GM18502 (cell line): ENCODE results near the gene GARIN1A.

Experiments
- ATAC-seq: cut with Tn5 transposase; IDR thresholded peaks from one replicate; pipeline ENCODE4 v1.9.1; 2021; ENCODE audit warnings: mild to moderate bottlenecking; ENCODE audit not compliant: unreplicated experiment, poor library complexity

Gene GARIN1A

DNA sequence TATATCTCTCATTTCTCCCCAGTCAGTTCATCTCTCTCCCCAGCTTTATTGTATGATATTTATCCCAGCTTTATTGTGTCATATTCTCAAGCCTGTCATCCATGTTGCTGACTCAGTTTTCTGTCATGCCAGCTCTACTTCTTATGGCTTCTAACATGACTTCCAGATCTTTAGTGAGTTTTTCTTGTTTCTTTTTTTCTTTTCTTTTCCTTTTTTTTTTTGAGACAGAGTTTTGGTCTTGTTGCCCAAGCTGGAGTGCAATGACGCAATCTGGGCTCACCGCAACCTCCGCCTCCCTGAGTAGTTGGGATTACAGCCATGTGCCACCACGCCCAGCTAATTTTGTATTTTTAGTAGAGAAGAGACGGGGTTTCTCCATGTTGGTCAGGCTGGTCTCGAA, 38.4 kb downstream of the GARIN1A start:
- no peak for ATAC-seq

DNA sequence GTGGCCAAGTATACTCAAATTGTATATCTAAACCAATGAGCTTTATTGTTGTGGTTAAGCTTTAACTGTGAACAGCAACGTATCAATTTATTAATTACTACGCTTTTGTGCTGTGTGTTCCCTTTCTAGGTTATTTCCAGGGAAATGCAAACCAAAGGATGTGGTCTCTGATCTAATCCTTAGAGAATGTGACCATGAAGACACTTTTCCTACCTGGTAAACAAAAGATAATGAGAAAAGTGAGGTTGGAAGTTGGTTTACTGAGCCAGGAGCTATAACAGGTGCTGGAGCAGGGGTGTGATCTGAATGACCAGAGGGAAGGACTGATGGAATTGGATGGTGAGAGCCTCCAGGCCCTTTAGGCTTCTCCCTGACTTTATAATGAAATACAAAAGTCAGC, 41.7 kb downstream of the GARIN1A start:
- ATAC-seq: no peak

DNA sequence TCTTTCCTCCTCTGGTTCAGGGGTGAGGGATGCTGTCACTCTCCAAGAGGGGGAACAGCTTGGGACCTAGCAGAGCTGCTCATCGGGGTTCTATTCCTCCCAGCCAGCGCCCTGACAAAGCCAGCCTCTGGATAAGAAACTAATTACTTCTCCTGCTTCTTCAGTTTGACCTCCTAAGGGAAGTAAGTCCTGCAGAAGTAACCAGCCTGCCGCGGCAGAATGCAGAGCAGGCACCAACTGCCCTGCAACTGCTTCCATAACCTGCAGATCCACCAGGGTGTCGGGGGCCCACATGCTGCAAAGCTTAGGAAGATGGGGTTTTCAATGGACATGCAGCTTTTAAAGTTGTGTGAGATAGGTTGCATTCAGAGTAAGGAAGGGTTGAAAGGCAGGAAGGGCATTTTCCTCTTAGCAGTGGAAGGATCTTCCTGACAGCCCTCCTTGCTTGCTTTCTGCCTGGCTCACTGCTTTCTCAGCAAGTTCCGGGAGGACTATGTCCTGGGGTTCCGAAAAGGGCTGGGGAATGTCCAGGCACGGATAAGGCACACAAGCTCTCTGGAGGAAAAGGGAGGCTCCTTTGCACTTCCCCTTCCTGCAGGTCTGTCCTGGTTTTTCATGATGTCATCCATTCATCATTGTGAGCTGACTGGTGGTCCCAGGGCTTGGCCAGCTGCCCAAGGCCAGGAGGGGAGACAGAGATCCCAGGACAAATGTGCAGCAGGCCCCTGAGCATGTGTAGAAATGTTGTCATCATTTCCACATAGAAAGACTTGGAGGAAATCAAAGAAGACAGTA, 42.8 kb downstream of the GARIN1A start:
- no peak for ATAC-seq

DNA sequence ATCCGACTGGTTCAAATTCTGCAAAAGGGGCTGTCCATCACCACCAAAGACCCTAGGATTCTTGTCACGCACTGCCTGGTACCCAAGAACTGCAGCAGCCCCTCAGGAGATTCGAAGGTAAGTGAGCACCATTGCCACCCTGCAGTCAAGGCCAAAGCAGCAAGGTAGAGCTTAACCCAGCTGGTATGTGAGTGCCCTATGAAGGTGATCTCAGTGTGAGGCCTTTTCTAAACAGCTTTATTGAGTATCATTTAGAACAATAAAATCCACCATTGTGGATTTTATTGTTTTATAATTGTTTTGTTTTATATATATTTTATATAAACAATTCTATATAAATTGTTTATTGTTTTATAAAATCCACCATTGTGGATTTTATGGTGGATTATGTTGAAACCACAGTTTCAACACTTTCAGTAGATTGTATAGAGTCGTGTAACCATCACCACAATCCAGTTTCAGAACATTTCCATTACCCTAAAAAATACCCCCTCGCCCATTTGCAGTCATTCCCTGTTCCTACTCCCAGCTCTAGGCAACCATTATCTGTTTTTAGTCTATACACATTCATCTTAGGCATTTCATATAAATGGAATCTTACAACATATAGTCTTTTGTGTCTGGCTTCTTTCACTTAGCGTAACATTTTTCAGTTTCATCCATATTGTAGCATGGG, 47.0 kb downstream of the GARIN1A start:
- no peak for ATAC-seq

DNA sequence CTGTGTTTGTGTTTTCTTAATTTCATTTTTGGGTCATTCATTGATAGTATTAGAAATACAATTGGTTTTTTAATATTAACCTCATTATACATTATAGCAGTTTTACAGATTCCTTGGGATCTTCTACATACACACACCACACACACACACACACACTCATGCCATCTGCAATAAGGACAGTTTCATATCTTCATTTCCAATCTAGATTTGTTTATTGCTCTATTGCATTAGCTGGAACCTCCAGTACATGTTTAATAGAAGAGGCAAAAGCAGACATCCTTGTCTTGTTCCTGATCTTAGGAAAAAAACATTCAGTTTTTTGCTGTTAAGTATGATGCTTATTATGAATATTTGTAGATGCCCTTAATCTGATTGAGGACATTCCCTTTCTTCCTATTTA, 49.3 kb downstream of the GARIN1A start:
- ATAC-seq: no peak
